IMR-90 (cell line): ENCODE measurements around the gene SBF2. TPM values are rescaled to one million over a fixed set of nuclear protein-coding genes. Genes with fewer than 3 reads are reported as not detected.
A peak's percentile ranks its signal among the peaks of the same experiment; 100 is the strongest.

Source experiments
- ATAC-seq: fragments of 200-7000 bp; cut with Tn5 transposase; 2 replicates; pipeline ENCODE4 v1.9.1; 2020; ENCODE audit warnings: low read depth, mild to moderate bottlenecking, moderate library complexity
- BruUV-seq: library from RNA; stranded (reverse); fragments of 400-500 nt; replicated peaks from 2 replicates; lab custom pipeline; 2021; lab: Mats Ljungman, UMichigan
- CTCF ChIA-PET: fragments of 300-600 bp; formaldehyde crosslinking; extraction: SDS; loops from one replicate; lab custom pipeline; 2021; ENCODE audit warnings: antibody characterized with exemption; lab: Yijun Ruan, JAX
- POLR2A ChIA-PET: fragments of 300-600 bp; sonication (Branson Sonifier 250); formaldehyde crosslinking; loops from one replicate; lab custom pipeline; 2022; ENCODE audit warnings: antibody characterized with exemption; ENCODE audit not compliant: unreplicated experiment; lab: Charles Lee
- DNase-seq: peaks from one replicate; pipeline ENCODE4 v3.0.0; 2013
- H2AFZ ChIP-seq: replicated peaks from 2 replicates; pipeline ENCODE3; 2013; ENCODE audit warnings: low read length, mild to moderate bottlenecking; ENCODE audit not compliant: poor library complexity
- H2AK5ac ChIP-seq: 2 replicates; pipeline ENCODE4 v1.6.1; 2013; ENCODE audit warnings: low read depth, low read length, inconsistent platforms
- H2AK9ac ChIP-seq: replicated peaks from 2 replicates; pipeline ENCODE3; 2013; ENCODE audit warnings: mild to moderate bottlenecking, low read depth, low read length, moderate library complexity; ENCODE audit not compliant: poor library complexity
- H2BK120ac ChIP-seq: 2 replicates; pipeline ENCODE4 v1.6.1; 2013; ENCODE audit warnings: low read depth, low read length, inconsistent platforms
- H2BK15ac ChIP-seq: 3 replicates; pipeline ENCODE4 v1.6.1; 2013; ENCODE audit warnings: low read depth, low read length, inconsistent platforms
- H2BK20ac ChIP-seq: 2 replicates; pipeline ENCODE4 v1.6.1; 2013; ENCODE audit warnings: low read depth, mild to moderate bottlenecking, inconsistent platforms, low read length, moderate library complexity
- H2BK5ac ChIP-seq: 2 replicates; pipeline ENCODE4 v1.6.1; 2013; ENCODE audit warnings: mild to moderate bottlenecking, low read depth, low read length, inconsistent platforms; ENCODE audit not compliant: poor library complexity, severe bottlenecking
- H3K14ac ChIP-seq: replicated peaks from 2 replicates; pipeline ENCODE4 v1.6.1; 2013; ENCODE audit warnings: low read depth, low read length, inconsistent platforms
- H3K18ac ChIP-seq: 2 replicates; pipeline ENCODE4 v1.6.1; 2013; ENCODE audit warnings: low read depth, low read length, control low read depth
- H3K23ac ChIP-seq: 2 replicates; pipeline ENCODE4 v1.6.1; 2013; ENCODE audit warnings: low read depth, low read length, inconsistent platforms
- H3K27ac ChIP-seq: 2 replicates; pipeline ENCODE4 v1.5.1; 2013; ENCODE audit warnings: mild to moderate bottlenecking, control low read depth, low read length; ENCODE audit not compliant: insufficient read depth
- H3K27me3 ChIP-seq: 2 replicates; pipeline ENCODE4 v1.6.1; 2013; ENCODE audit warnings: low read length; ENCODE audit not compliant: control insufficient read depth, insufficient read depth
- H3K36me3 ChIP-seq: 2 replicates; pipeline ENCODE4 v1.6.1; 2013; ENCODE audit warnings: low read length, mixed read lengths; ENCODE audit not compliant: control insufficient read depth, insufficient read depth
- H3K4ac ChIP-seq: 2 replicates; pipeline ENCODE4 v1.6.1; 2013; ENCODE audit warnings: low read depth, low read length, inconsistent platforms
- H3K4me1 ChIP-seq: 2 replicates; pipeline ENCODE4 v1.6.1; 2013; ENCODE audit warnings: low read length, mixed read lengths; ENCODE audit not compliant: control insufficient read depth, insufficient read depth
- H3K4me2 ChIP-seq: 2 replicates; pipeline ENCODE4 v1.6.1; 2013; ENCODE audit warnings: low read depth, mild to moderate bottlenecking, control low read depth, low read length, moderate library complexity
- H3K4me3 ChIP-seq: 2 replicates; pipeline ENCODE4 v1.5.1; 2013; ENCODE audit warnings: low read depth, mild to moderate bottlenecking, control low read depth, low read length, moderate library complexity; ENCODE audit not compliant: insufficient read depth
- H3K56ac ChIP-seq: 2 replicates; pipeline ENCODE4 v1.6.1; 2013; ENCODE audit warnings: low read length, inconsistent platforms; ENCODE audit not compliant: insufficient read depth; ENCODE audit errors: extremely low read depth
- H3K79me1 ChIP-seq, 2 experiments: 2 replicates each; pipeline ENCODE4 v1.6.1; 2013; ENCODE audit warnings: low read length in 2 of 2, inconsistent platforms in 1 of 2, low read depth in 1 of 2
- H3K9ac ChIP-seq: 2 replicates; pipeline ENCODE4 v1.6.1; 2013; ENCODE audit warnings: low read depth, low read length, control low read depth
- H3K9me1 ChIP-seq: 2 replicates; pipeline ENCODE4 v1.6.1; 2013; ENCODE audit warnings: low read length, inconsistent platforms; ENCODE audit not compliant: insufficient read depth
- H3K9me3 ChIP-seq: 2 replicates; pipeline ENCODE4 v1.6.1; 2013; ENCODE audit warnings: low read length; ENCODE audit not compliant: control insufficient read depth, insufficient read depth
- H4K20me1 ChIP-seq: 2 replicates; pipeline ENCODE4 v1.6.1; 2013; ENCODE audit warnings: low read length, inconsistent platforms; ENCODE audit not compliant: insufficient read depth
- H4K5ac ChIP-seq: 2 replicates; pipeline ENCODE4 v1.6.1; 2013; ENCODE audit warnings: mild to moderate bottlenecking, low read depth, low read length, control low read depth
- H4K8ac ChIP-seq, 2 experiments: 2 replicates each; pipeline ENCODE4 v1.6.1; 2013; ENCODE audit warnings: low read depth in 2 of 2, low read length in 2 of 2, control low read depth in 1 of 2, inconsistent platforms in 1 of 2
- H4K91ac ChIP-seq: 2 replicates; pipeline ENCODE4 v1.6.1; 2013; ENCODE audit warnings: low read depth, low read length, inconsistent platforms; ENCODE audit not compliant: insufficient read depth
- BHLHE40 ChIP-seq: fragments of 150-350 bp; IDR thresholded peaks from 2 replicates; pipeline ENCODE4 v1.6.1; 2016; ENCODE audit warnings: mild to moderate bottlenecking, low read depth, low read length
- CEBPB ChIP-seq: IDR thresholded peaks from 2 replicates; pipeline ENCODE4 v1.6.1; 2012; ENCODE audit warnings: low read depth, low read length, improper control_type of control experiment
- CHD1 ChIP-seq: IDR thresholded peaks from 2 replicates; pipeline ENCODE4 v1.6.1; 2012; ENCODE audit warnings: low read depth, low read length, improper control_type of control experiment
- ELK1 ChIP-seq: fragments of 150-350 bp; IDR thresholded peaks from 2 replicates; pipeline ENCODE4 v1.6.1; 2016; ENCODE audit warnings: low read depth, mild to moderate bottlenecking, low read length, moderate library complexity, borderline replicate concordance
- FOS ChIP-seq: fragments of 150-350 bp; IDR thresholded peaks from 2 replicates; pipeline ENCODE4 v1.6.1; 2016; ENCODE audit warnings: low read depth, low read length
- MAFK ChIP-seq: IDR thresholded peaks from 2 replicates; pipeline ENCODE4 v1.6.1; 2012; ENCODE audit warnings: low read depth, low read length, improper control_type of control experiment
- MAZ ChIP-seq: IDR thresholded peaks from 2 replicates; pipeline ENCODE4 v1.6.1; 2012; ENCODE audit warnings: low read depth, mild to moderate bottlenecking, low read length, improper control_type of control experiment, moderate library complexity, borderline replicate concordance
- MXI1 ChIP-seq: IDR thresholded peaks from 2 replicates; pipeline ENCODE4 v1.6.1; 2012; ENCODE audit warnings: low read depth, mild to moderate bottlenecking, low read length, moderate library complexity, borderline replicate concordance
- NFE2L2 ChIP-seq: fragments of 150-350 bp; IDR thresholded peaks from 2 replicates; pipeline ENCODE4 v1.6.1; 2016; ENCODE audit warnings: low read depth, mild to moderate bottlenecking, low read length
- POLR2A ChIP-seq: IDR thresholded peaks from 2 replicates; pipeline ENCODE4 v1.6.1; 2012; ENCODE audit warnings: mild to moderate bottlenecking, low read depth, low read length
- RAD21 ChIP-seq: IDR thresholded peaks from 2 replicates; pipeline ENCODE4 v1.6.1; 2012; ENCODE audit warnings: low read length, improper control_type of control experiment
- RCOR1 ChIP-seq: IDR thresholded peaks from 2 replicates; pipeline ENCODE4 v1.6.1; 2012; ENCODE audit warnings: mild to moderate bottlenecking, low read length, improper control_type of control experiment; ENCODE audit not compliant: insufficient replicate concordance
- RFX5 ChIP-seq: IDR thresholded peaks from 2 replicates; pipeline ENCODE4 v1.8.0; 2012; ENCODE audit warnings: low read depth, mild to moderate bottlenecking, low read length, moderate library complexity
- SMC3 ChIP-seq: fragments of 150-350 bp; IDR thresholded peaks from 2 replicates; pipeline ENCODE4 v1.6.1; 2016; ENCODE audit warnings: low read depth, mild to moderate bottlenecking, antibody characterized with exemption, low read length, moderate library complexity
- USF2 ChIP-seq: fragments of 150-350 bp; IDR thresholded peaks from 2 replicates; pipeline ENCODE4 v1.6.1; 2017; ENCODE audit warnings: mild to moderate bottlenecking, antibody characterized with exemption, low read length, low read depth
- WGBS, 2 experiments: methylation state at CpG; one replicate each; pipeline versions ENCODE4 v1.1.5 to v1.1.7; 2013; ENCODE audit warnings: missing lambda C conversion rate in 2 of 2; ENCODE audit not compliant: insufficient read length in 1 of 2; ENCODE audit errors: extremely low coverage in 2 of 2; 5-methylcytosine and 5-hydroxymethylcytosine counted together
- dilution Hi-C: fragments of 300-500 bp; cut with HindIII; formaldehyde crosslinking; loops from one replicate; pipeline ENCODE4 v1.14.3; 2018; ENCODE audit warnings: low sequenced_read_pairs; ENCODE audit not compliant: unreplicated experiment
- in situ Hi-C: fragments of 300-500 bp; cut with MboI; formaldehyde crosslinking; loops from 3 replicates; pipeline ENCODE4 v1.14.3; 2019; ENCODE audit warnings: low sequenced_read_pairs, inconsistent platforms, mixed read lengths
- intact Hi-C: fragments of 100-400 bp; cut with micrococcal nuclease; formaldehyde crosslinking; loops from 2 replicates; pipeline ENCODE4 v1.10.0; 2022
- polyA plus RNA-seq, 3 experiments: library from polyadenylated mRNA; depleted of rRNA; stranded (reverse); fragments of >200 nt; gene quantifications; 2 replicates each; pipeline ENCODE4 v1.2.3, GENCODE V29; 2012; ENCODE audit warnings: low replicate concordance in 1 of 3
- total RNA-seq: library from RNA; depleted of rRNA; stranded (reverse); fragments of >200 nt; gene quantifications from 2 replicates; pipeline ENCODE4 v1.2.3, GENCODE V29; 2012

The SBF2 gene
- total and polyA plus RNA-seq, 2 of the 4 experiments (the other 2 are of a cell fraction): 23.8 to 51.8 TPM

DNA sequence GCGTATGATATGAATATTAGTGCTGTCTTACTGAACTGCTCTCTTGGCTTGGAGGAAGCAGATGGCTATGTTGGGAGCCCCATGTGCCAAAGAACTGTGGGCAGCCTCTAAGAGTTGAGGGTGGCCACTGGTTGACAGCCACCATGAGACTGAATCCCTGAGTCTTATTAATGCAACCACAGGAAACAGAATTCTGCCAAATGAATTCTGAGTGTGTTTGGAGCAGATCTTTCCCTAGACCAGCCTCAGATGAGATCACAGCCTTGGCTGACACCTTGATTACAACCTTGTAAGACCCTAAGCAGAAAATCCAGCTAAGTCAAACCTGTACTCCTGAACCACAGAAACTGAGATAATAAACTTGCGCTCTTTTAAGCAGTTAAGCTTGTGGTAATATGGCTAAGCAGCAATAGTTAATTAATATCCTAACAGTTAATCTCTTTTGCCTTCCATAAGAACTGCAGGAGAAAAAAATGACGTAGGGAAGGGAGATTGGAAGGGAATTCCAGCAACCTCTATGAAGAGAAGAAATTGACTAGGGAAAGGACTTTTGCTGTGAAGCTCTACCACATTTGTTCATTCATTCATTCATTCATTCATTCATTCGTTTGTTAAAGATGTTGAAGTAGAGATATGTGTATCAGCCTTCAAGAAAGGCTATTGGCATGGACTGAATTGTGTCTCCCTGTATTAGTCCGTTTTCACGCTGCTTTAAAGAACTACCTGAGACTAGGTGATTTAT is 37.7 kb upstream of the SBF2 start:
- Histone ChIP-seq H3K9me1 (peaks cover 19% of the 10 kb centered on the region), H3K56ac (no peak overlapping the region), H3K4me3 (no peak overlapping the region), H2BK5ac (no peak overlapping the region), H2AK5ac (peak overlapping the region; percentile 25; the same call in 1 of the 2 replicates), H2BK20ac (peak overlapping the region; percentile 13; the same call in 1 of the 2 replicates), H3K79me1 (peaks cover 0 to 4% of the 10 kb centered on the region in 2 experiments; a peak in 2 of 4 replicates), H2BK120ac (peak overlapping the region; percentile 80; the same call in 1 of the 2 replicates), H4K20me1 (no peaks in the 10 kb centered on the region), H4K91ac (peak overlapping the region; percentile 79; the same call in 1 of the 2 replicates), H3K4ac (peak overlapping the region; percentile 59), H3K23ac (no peak overlapping the region), H3K14ac (no peak overlapping the region), H2BK15ac (peak overlapping the region; percentile 88), H3K36me3 (no peaks in the 10 kb centered on the region), H3K9me3 (no peaks in the 10 kb centered on the region), H3K9ac (no peak overlapping the region), H4K5ac (peak overlapping the region; percentile 12; the same call in 1 of the 2 replicates), H2AK9ac (no peak overlapping the region), H3K4me1 (peaks cover 22% of the 10 kb centered on the region), H3K27ac (no peak overlapping the region), H3K18ac (peak overlapping the region; percentile 12; the same call in 1 of the 2 replicates), H3K4me2 (no peak overlapping the region), H4K8ac (no peak overlapping the region), H2AFZ (no peak overlapping the region), H3K27me3 (no peaks in the 10 kb centered on the region)
- WGBS, 2 experiments: 100% methylated on average over 1 of the region's 6 CpGs; no CpG with 5 or more reads in 1 of the 2 experiments
- in situ Hi-C loops (no loop called here), dilution Hi-C loops (no loop called here), intact Hi-C loops (no loop called here)
- TF ChIP-seq USF2 (no peak), MAFK (no peak), ELK1 (no peak), CHD1 (no peak), BHLHE40 (no peak), RCOR1 (no peak), FOS (no peak), MXI1 (no peak), RAD21 (no peak), SMC3 (no peak), RFX5 (no peak), POLR2A (no peak), CEBPB (no peak), NFE2L2 (no peak), MAZ (no peak)
- ATAC-seq: no peak
- POLR2A ChIA-PET: no interaction called here
- no TSS peak for BruUV-seq
- CTCF ChIA-PET: no interaction called here
- no peak for DNase-seq
